GM18861 (cell line): ENCODE measurements around the gene MAF.

Experiments used
- ATAC-seq: cut with Tn5 transposase; IDR thresholded peaks from one replicate; pipeline ENCODE4 v1.9.1; 2021; ENCODE audit not compliant: unreplicated experiment

Gene MAF

GRCh38 chr16:79613009-79613408, 12.5 kb upstream of the MAF start:
- ATAC-seq, result no peak

- ATAC-seq, result no peak
Measured at GRCh38 chr16:79612207-79612606, 11.7 kb upstream of the MAF start.

GRCh38 chr16:79610771-79611170, 10.2 kb upstream of the MAF start:
- no peak for ATAC-seq

- no peak for ATAC-seq
Measured at GRCh38 chr16:79609861-79610260, 9.3 kb upstream of the MAF start.

- ATAC-seq, result no peak
Measured at GRCh38 chr16:79608976-79609375, 8.4 kb upstream of the MAF start.

- no peak for ATAC-seq
Measured at GRCh38 chr16:79607587-79607986, 7.0 kb upstream of the MAF start.

- no peak for ATAC-seq
Measured at GRCh38 chr16:79605999-79606398, 5.5 kb upstream of the MAF start.

GRCh38 chr16:79603055-79603454, 2.5 kb upstream of the MAF start:
- ATAC-seq, result no peak

GRCh38 chr16:79602628-79603014, 2.1 kb upstream of the MAF start:
- ATAC-seq, result no peak

- ATAC-seq, result no peak
Measured at GRCh38 chr16:79601931-79602627, 1.5 kb upstream of the MAF start.

- ATAC-seq, result no peak
Measured at GRCh38 chr16:79601092-79601930, 774 bp upstream of the MAF start.

GRCh38 chr16:79599837-79600637, 500 bp downstream of the MAF start:
- no peak for ATAC-seq

- ATAC-seq, result no peak
Measured at GRCh38 chr16:79599256-79599836, 1.2 kb downstream of the MAF start.

GRCh38 chr16:79598348-79599181, 2.0 kb downstream of the MAF start:
- ATAC-seq, result no peak

GRCh38 chr16:79598063-79598347, 2.5 kb downstream of the MAF start:
- ATAC-seq, result no peak

GRCh38 chr16:79597277-79598062, 3.1 kb downstream of the MAF start:
- no peak for ATAC-seq

- ATAC-seq, result no peak
Measured at GRCh38 chr16:79595931-79596450, 4.5 kb downstream of the MAF start.

GRCh38 chr16:79595231-79595641, 5.3 kb downstream of the MAF start:
- no peak for ATAC-seq

GRCh38 chr16:79593754-79594153, 6.8 kb downstream of the MAF start:
- ATAC-seq, result no peak
